Mononuclear cell (primary cell): ENCODE results near the gene DIO1. TPM values are rescaled to one million over a fixed set of nuclear protein-coding genes. Genes with fewer than 3 reads are reported as not detected.

Source experiments
- H3K27me3 ChIP-seq: 2 replicates; pipeline ENCODE4 v1.6.0; 2011; ENCODE audit warnings: low read length, control low read depth; ENCODE audit not compliant: insufficient read depth
- H3K4me1 ChIP-seq: 2 replicates; pipeline ENCODE4 v1.5.1; 2011; ENCODE audit warnings: mild to moderate bottlenecking, low read length, control low read depth; ENCODE audit not compliant: insufficient read depth
- H3K4me3 ChIP-seq: 2 replicates; pipeline ENCODE4 v1.5.1; 2011; ENCODE audit warnings: mild to moderate bottlenecking, low read length, moderate library complexity
- H3K9me3 ChIP-seq: 2 replicates; pipeline ENCODE4 v1.5.1; 2011; ENCODE audit warnings: low read depth, mild to moderate bottlenecking, control low read depth, low read length
- total RNA-seq: library from RNA; depleted of rRNA; stranded (reverse); fragments of >200 nt; gene quantifications from one replicate; pipeline ENCODE4 v1.2.3, GENCODE V29; 2012

DIO1 gene
- total RNA-seq, 1 donor, result 0.21 TPM

- Histone ChIP-seq H3K9me3 (no peaks in the 10 kb centered on the region), H3K27me3 (no peaks in the 10 kb centered on the region), H3K4me3 (peak overlapping the region; percentile 79), H3K4me1 (peaks cover 25% of the 10 kb centered on the region)
Measured at GRCh38 chr1:53944469-53945182, 50.6 kb downstream of the DIO1 start.

- no peaks in the 10 kb centered on the region for H3K27me3 ChIP-seq
- H3K4me1 ChIP-seq, result peaks cover 25% of the 10 kb centered on the region
- H3K9me3 ChIP-seq, result no peaks in the 10 kb centered on the region
Measured at GRCh38 chr1:53945183-53945432, 51.1 kb downstream of the DIO1 start.

GRCh38 chr1:53945433-53946251, 51.7 kb downstream of the DIO1 start, which contains the start of gene IFT25:
Gene IFT25 (minus strand): TSS chr1:53945699. CDS start chr1:53940082, 5,617 bp downstream.
- Histone ChIP-seq H3K9me3 (no peaks in the 10 kb centered on the region), H3K27me3 (no peaks in the 10 kb centered on the region), H3K4me1 (peaks cover 25% of the 10 kb centered on the region), H3K4me3 (peak within 1 kb of the TSS; percentile 79)

More at GRCh38 chr1:53945183-53945432, 51.1 kb downstream of the DIO1 start:
- peak overlapping the region; percentile 79 for H3K4me3 ChIP-seq

- peaks cover 25% of the 10 kb centered on the region for H3K4me1 ChIP-seq
- peak within 1 kb of the TSS; percentile 79 for H3K4me3 ChIP-seq
- H3K27me3 ChIP-seq, result no peaks in the 10 kb centered on the region
- no peaks in the 10 kb centered on the region for H3K9me3 ChIP-seq
Measured at GRCh38 chr1:53946252-53947171, 52.5 kb downstream of the DIO1 start, which contains the start of gene LRRC42. Gene LRRC42 (plus strand): TSS chr1:53946350. CDS start chr1:53952000, 5,650 bp downstream.

DNA sequence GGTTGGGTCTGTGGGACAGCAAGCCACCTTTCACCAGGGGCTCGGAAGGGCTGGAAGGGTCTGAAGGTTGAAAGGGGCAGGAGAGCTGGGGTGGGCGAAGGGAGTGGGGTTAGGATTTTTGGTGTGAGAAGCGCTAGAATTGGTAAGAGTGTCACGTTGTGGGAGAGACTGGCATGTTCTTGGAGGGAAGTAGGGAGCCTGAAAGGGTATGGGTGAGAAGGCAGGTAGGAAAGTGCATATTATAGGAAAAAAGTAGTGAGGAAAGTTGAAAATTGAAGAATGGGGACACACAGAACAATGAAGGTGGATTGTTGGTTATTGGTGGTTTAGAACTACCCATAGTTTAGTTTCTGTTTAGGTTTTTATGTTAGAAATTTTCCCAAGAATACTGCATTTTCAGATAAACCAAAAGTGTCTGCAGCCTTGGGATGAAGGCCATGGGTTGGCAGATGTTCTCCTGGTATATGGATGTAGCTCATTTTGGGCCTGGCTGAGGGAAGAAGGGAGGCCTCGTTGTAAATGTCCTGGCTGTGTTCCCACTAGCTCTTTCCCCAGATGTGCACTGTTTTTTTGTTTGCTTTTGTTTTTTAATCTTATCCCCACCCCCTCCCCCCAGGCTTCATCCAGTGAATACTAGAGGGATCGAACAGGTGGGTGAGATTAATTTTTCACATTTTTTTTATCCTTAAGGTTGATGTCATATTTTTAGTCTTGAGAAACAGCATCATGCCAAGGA, 53.4 kb downstream of the DIO1 start:
- peaks cover 25% of the 10 kb centered on the region for H3K4me1 ChIP-seq
- H3K27me3 ChIP-seq, result no peaks in the 10 kb centered on the region
- no peak overlapping the region for H3K4me3 ChIP-seq
- H3K9me3 ChIP-seq, result no peaks in the 10 kb centered on the region

DNA sequence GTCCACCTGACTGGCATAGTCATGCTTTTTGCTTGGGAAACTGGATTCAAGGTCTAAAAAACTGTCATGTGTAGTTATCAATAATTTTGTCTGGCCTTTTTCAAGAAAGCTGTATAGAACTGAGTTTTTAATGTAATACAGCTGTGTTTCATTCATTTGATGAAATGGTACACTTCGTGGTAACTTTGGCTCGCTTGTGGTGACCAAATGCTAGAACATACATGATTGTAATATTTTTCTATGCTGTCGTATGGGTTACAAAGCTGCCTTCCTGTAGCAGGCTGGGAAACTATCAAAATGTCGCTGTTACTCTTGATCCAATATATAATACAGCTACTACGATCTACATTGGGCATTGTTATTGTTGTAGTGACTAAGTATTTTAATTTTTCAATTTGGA, 54.3 kb downstream of the DIO1 start:
- Histone ChIP-seq H3K27me3 (no peaks in the 10 kb centered on the region), H3K9me3 (no peaks in the 10 kb centered on the region), H3K4me3 (no peak overlapping the region), H3K4me1 (peaks cover 25% of the 10 kb centered on the region)

DNA sequence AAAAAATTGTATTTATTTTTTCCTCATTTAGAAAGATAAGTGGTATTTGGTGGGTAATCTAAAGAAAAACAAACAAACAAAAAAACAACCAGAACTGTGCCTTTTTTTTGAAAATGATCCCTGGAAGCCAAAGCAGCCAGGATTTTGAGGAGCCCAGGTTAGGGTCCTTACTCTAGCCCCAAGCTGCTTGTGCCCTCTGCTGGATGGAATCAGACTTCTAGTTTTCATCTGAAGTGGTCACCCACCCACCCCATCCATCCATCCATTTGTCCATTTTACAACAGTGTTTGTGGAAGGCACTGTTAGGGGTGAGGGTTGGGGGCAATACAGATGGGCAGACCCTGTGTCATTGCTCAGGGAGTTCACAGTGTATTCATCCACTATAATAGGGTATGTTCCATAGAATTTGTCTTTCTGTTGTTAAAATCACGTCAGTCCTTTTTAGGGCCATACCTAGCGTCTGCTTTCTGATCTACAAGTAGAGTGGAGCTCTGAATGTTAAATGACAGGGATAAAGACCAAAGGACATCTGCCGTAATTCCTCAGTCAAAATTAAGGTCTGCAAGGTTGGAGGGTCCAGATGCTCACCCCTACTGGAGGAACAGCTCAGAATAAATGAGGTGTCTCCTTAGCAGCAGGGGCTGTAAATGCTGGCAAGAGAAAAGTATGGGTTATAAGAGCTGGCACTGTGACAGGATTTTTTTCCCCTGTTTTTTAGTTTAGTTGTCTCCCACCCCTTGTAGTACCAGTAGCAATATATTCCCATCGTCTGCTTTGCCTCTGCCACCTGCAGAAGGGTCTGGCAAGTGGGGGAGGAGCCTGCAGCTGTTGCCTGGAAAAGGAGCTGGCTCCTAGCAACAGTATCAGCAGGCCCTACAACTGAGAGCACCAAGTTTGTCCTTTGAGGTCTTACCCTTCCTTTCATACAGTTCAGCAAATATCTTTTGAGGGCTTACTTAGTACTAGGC, 55.3 kb downstream of the DIO1 start:
- H3K9me3 ChIP-seq, result no peaks in the 10 kb centered on the region
- H3K27me3 ChIP-seq, result no peaks in the 10 kb centered on the region
- no peak overlapping the region for H3K4me3 ChIP-seq
- peaks cover 15% of the 10 kb centered on the region for H3K4me1 ChIP-seq

- H3K4me3 ChIP-seq, result no peak overlapping the region
- no peaks in the 10 kb centered on the region for H3K9me3 ChIP-seq
- no peaks in the 10 kb centered on the region for H3K27me3 ChIP-seq
- H3K4me1 ChIP-seq, result peaks cover 12% of the 10 kb centered on the region
Measured at GRCh38 chr1:53951697-53952096, 57.7 kb downstream of the DIO1 start.

- H3K4me3 ChIP-seq, result no peak overlapping the region
- H3K9me3 ChIP-seq, result no peaks in the 10 kb centered on the region
- H3K27me3 ChIP-seq, result no peaks in the 10 kb centered on the region
- H3K4me1 ChIP-seq, result peaks cover 14% of the 10 kb centered on the region
Measured at GRCh38 chr1:53954128-53954527, 60.1 kb downstream of the DIO1 start.

- Histone ChIP-seq H3K9me3 (no peaks in the 10 kb centered on the region), H3K27me3 (no peaks in the 10 kb centered on the region), H3K4me1 (peaks cover 14% of the 10 kb centered on the region), H3K4me3 (no peak overlapping the region)
Measured at GRCh38 chr1:53956308-53957168, 62.6 kb downstream of the DIO1 start.

DNA sequence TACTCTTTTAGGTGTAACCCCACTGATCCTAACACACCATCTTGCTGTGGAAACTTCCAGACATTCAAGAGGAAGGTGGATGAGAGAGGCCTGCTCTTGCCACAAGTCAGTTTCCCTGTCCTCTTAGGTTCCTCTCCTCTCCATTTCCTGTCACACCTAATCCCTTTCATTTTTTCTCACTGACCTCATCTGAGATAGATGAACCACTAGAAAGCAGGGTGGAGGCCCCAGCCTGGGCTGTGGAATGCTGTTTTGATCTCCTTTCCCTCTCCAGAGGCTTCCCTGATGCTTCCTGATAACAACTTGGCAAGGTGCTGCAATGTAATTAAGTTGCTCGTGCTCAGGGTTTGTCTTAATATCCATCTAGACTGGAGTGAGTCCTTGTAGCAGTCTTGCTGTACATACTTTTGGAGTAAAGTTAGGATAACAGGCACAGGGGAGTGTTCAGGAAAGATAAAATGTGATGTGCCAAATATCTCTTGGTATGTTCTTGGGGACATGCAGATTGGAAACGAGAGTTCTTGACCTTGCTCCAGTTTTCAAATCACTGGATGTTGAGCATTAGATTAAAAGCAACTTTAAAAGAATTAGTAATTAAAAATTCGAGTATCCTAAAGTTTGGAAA, 63.3 kb downstream of the DIO1 start:
- Histone ChIP-seq H3K27me3 (no peaks in the 10 kb centered on the region), H3K4me3 (no peak overlapping the region), H3K4me1 (peaks cover 14% of the 10 kb centered on the region), H3K9me3 (no peaks in the 10 kb centered on the region)

- Histone ChIP-seq H3K4me1 (peaks cover 14% of the 10 kb centered on the region), H3K9me3 (no peaks in the 10 kb centered on the region), H3K27me3 (no peaks in the 10 kb centered on the region), H3K4me3 (no peak overlapping the region)
Measured at GRCh38 chr1:53959664-53960250, 65.8 kb downstream of the DIO1 start.
